ENCODE measurements around the gene SLC7A14.
A peak's percentile ranks its signal among the peaks of the same experiment; 100 is the strongest.

The SLC7A14 gene

GRCh38 chr3:170534227-170534626 lies 51.6 kb downstream of the SLC7A14 start:
- no peak for DNase-seq (ENCODE audit: low read depth)

- DNase-seq (ENCODE audit: low read depth), result no peak
Measured at GRCh38 chr3:170532573-170532972, 53.3 kb downstream of the SLC7A14 start.

DNA sequence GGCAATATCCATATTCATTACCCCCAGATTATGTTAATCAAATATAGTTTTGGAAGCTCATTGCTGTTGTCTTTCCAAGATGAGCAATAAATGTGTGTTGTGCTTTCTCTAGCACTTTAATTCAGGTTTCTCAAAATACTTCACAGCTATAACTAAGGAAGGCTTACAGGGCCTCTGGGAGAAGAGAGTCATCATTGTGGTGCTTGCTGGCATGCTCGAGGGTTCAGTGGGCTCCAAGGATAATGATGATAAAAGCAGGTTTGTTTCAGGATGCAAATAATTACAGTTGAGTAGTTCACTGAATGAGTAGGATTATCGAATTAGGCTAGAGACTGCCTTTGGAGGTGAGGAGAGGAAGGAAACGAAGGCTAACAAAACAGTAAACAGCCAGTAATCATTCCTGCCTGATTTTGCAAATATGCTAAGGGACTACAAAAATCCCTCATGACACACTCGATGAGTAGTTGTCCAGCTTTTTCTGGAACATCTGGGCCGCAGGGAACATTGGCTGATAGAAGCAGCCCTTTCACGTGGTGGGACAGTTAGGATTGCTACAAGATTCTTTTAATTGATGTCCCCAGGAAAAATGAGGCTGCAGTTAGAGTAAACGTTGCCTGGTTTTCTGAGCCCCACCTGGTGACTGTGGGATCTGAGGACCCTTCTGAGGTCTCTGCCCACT lies 54.1 kb downstream of the SLC7A14 start:
- DNase-seq (ENCODE audit: low read depth), result no peak

DNA sequence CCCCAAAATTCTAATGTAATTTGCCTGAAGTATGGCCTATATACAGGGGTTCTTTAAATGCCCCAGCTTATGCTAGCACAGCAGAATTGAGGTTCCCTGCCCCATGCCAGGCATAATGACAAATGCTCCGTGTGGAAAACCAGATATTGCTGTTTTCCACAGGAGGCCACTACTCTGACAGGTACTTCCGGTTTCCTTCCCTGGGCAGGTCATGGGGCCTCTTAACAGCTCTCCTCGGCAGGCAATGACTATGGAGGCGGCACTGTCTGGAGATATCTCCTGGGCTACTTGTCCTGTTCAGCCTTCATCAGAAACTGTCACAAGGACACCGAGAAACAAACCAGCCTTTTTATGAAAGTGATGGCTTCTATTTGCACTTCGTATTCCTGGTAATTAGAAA lies 54.8 kb downstream of the SLC7A14 start:
- no peak for DNase-seq (ENCODE audit: low read depth)

DNA sequence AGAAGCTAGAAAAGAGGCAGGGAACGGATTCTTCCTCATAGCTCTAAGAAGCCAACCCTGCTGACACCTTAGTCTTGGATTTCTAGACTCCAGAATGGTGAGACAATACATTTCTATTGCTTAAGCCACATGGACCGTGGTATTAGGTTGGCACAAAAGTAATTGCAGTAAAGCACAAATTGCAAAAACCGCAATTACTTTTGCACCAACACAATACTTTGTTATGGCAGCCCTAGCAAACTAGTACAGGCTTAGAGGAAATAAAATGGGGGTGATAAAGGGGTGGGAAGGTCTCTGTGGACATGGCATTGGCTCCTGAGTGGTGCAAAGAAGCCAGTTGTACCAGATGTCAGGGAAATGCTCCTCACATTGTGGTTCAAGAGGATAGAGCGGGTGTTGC lies 56.0 kb downstream of the SLC7A14 start:
- DNase-seq (ENCODE audit: low read depth), result no peak

- DNase-seq (ENCODE audit: low read depth), result no peak
Measured at GRCh38 chr3:170529346-170529745, 56.5 kb downstream of the SLC7A14 start.

DNA sequence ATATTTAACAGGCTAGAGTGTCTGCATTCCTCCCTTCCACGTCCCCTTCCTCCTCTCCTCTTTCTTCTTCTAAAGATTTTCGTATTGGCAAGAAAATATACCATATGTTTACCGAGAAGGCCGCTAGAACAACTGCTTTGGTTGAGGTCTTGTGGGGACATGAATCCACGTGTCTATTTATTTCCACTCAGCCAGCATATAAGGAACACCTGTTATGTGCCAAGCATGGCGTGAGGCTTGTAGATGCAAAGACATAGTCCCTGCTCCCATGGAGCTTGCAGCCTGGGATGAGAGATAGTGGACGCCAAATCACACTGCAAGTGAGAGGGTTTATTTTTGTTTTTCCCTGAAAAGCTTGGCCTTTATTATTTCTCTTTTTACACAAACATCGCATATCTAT lies 57.1 kb downstream of the SLC7A14 start:
- DNase-seq (ENCODE audit: low read depth), result no peak

DNA sequence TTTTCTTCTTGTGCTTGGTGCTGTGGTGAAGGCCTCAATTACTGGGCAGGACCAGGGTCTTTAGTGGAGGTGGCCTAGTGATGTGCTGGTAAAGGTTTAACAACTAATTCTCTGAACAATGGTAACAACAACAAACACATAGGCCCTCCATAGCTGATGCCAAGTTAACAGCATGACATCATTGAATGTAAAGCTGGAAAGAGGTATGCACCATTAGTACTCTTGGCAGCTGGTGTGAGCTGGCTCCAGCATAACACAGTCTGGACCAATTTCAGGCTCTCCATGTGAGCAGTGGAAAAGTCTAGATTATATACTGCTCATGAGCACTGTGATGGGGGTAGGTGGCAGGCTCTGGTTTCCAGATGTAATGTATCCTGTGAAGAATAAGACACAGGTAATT lies 61.8 kb downstream of the SLC7A14 start:
- no peak for DNase-seq (ENCODE audit: low read depth)

GRCh38 chr3:170523248-170523647 lies 62.6 kb downstream of the SLC7A14 start:
- DNase-seq (ENCODE audit: low read depth), result no peak

- DNase-seq (ENCODE audit: low read depth), result no peak
Measured at GRCh38 chr3:170522201-170522600, 63.7 kb downstream of the SLC7A14 start.

DNA sequence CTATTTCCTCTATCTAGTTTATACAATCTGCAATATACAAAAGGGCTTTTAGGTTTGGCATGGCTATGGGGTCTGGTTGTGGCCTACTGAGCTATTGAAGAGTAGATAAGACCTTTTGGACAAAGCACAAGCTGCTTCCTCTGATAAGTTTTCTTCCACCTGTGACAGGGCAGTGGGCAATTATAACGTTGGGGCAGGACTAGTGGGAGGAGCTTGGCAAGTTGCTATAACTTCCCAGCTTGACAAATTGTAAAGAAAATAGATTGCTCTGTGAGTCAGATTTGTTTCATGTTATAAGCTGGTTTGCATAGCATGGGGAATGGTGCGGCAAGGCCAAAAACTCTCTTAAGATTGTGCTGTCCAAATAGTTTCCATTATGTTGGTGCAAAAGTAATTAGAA lies 64.9 kb downstream of the SLC7A14 start:
- DNase-seq (ENCODE audit: low read depth), result no peak

DNA sequence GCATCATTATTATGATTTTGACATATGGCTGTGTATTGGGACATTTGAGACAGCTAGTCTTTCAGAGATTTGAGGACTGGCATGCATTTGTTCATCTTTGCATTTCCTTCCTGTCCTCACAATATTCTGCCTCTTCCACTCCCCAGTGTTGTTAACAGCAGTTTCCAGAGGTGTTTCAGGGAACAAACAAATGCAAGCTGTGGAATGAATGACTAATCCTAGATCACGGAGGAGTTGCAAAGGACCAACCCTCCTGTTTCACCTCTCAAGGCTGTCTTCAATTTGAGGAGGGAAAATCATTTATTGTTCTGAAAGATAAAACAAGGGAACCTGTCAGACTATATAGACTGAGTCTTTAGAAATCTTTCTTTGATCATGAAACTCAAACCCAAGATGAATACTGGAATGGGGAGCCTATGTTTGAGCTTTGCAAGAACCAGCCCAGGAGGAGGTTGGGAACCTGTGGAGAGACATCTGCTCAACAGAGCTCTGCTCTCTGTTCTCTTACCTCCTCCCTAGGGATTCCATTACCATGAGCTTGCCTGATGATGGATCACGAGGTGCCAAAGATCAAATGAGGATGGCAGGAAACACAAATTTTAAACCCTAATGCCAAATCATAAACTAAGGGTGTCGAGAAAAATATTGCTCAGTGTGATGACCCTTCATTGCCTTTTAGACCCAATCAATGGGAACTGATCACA lies 68.5 kb downstream of the SLC7A14 start:
- no peak for DNase-seq (ENCODE audit: low read depth)

DNA sequence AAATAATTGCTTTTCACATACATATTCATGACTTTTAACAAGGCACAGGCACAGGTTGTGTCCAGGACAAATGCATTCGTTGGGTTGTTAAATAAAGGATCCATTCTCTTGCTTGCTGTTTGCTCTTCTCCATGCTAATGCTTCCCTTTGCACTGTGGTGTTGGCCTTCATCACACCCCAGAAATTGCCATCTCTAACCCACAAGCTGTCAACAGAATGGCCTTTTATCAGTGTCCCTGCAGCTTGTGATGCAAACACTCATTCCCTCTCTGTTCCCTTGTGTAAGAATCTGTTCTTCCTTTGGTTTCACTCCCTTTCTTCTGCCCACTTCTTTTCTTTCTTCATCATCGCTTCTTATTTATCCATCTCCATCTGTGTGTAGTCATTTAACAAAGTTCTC lies 72.2 kb downstream of the SLC7A14 start:
- DNase-seq (ENCODE audit: low read depth), result no peak

GRCh38 chr3:170511371-170511770 lies 74.5 kb downstream of the SLC7A14 start:
- no peak for DNase-seq (ENCODE audit: low read depth)

DNA sequence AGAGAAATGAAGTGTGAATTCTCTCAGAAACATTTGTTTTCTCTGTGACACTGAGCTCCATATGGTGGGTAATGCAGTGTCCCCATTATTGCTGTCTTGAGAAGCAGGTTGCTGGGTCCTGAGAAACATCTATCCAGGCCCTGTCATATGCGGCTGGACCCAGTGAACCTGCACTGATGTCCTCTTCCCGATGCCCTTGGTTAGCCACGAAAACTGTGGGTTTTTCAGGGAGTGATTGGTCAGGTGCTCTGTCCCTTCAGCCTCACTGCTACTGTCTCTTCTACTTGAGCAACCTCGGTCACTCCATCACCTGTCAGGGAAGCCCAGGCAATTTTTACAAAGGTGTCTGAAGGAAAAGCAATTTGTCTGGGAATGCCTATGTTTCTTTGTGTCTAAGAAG lies 77.0 kb downstream of the SLC7A14 start:
- no peak for DNase-seq (ENCODE audit: low read depth)

GRCh38 chr3:170508291-170508690 lies 77.6 kb downstream of the SLC7A14 start:
- DNase-seq (ENCODE audit: low read depth), result no peak

DNA sequence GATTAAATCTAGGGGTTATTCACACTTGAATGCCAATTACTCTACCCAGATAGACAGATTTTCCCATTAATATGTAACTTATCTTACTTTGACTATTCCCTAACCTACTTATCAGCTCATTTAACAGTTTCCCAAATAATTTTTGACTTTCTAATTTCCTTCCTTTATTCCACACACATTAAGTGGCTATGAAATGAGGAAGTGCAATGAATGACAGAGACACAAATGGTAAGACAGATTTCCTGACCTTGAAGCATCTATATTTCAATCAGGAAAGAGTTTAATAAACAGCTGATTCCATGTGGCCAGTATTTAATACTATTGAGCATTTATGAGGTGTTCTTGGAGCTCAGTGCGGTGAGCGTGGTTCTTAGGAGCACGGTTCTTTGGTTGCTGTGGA lies 78.8 kb downstream of the SLC7A14 start:
- DNase-seq (ENCODE audit: low read depth), result no peak

- no peak for DNase-seq (ENCODE audit: low read depth)
Measured at GRCh38 chr3:170506556-170506955, 79.3 kb downstream of the SLC7A14 start.

DNA sequence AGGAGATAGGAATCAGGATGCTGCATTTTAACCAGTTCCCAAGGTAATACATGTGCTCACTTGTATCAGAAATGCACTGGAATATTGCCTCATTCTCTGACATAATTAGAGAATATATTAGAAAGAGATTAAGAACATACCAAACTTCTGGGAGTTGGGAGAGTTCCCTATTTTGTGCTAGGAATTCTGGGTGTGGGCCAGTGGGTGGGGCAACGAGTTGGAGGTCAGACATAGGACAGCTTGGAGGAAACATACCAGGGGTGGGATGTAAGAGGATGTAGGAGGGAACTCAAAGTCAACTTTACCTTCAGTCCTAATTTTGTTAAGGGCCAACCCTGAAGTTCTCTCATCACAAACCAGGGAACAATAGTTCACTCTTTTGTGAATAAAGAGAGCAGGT lies 83.6 kb downstream of the SLC7A14 start:
- no peak for DNase-seq (ENCODE audit: low read depth)

- no peak for DNase-seq (ENCODE audit: low read depth)
Measured at GRCh38 chr3:170500995-170501394, 84.9 kb downstream of the SLC7A14 start.

DNA sequence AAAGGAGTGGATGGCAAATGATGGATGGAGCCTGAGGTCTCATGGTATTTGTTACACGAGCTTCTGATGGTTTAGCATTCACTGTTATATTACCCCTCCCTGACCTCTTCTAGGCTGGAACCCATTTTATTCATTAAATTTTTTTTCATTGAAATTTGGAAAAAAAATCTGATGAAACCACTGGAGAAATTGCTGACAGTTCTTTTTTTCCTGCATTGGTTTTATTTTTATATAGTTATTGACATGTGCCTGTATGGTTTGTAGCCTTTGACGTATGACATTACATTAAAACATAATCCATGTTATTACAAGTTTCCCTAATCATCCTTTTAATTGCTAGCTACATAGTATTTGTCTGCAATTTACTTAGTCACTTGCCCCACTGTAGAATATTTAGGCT lies 85.4 kb downstream of the SLC7A14 start:
- DNase-seq (ENCODE audit: low read depth), result no peak

- peak; percentile 19 for DNase-seq (ENCODE audit: low read depth)
Measured at GRCh38 chr3:170499562-170500156, 86.2 kb downstream of the SLC7A14 start.

Data from HS-27A (cell line).